Natural killer cell treated with Interleukin-12 subunit alpha and Interleukin-12 subunit beta and Interleukin-15 and Interleukin-18, amount 100 ng/mL, for 72 hours (primary cell): ENCODE data around the gene IL13. TPM values are rescaled to one million over a fixed set of nuclear protein-coding genes. Genes with fewer than 3 reads are reported as not detected.
A peak's percentile ranks its signal among the peaks of the same experiment; 100 is the strongest.

Experiments used
- ATAC-seq, 2 donors: fragments of 150-1000 bp; cut with Tn5 transposase in 1 of 2; sonication (Bioruptor Pico), chemical (Tn5 transposase) in 1 of 2; 2 replicates each; pipeline ENCODE4 v1.10.0; 2021
- DNase-seq: peaks from one replicate; pipeline ENCODE4 v3.0.0; 2022; ENCODE audit warnings: low spot score
- H3K27ac Mint-ChIP-seq, 2 donors: 1 replicate in 1 of 2; 2 replicates in 1 of 2; pipeline ENCODE4 v1.8.0; 2022; ENCODE audit warnings: mixed read lengths in 2 of 2, mild to moderate bottlenecking in 1 of 2, moderate library complexity in 1 of 2
- H3K27me3 Mint-ChIP-seq, 2 donors: 1 replicate in 1 of 2; 2 replicates in 1 of 2; pipeline ENCODE4 v1.8.0; 2022; ENCODE audit warnings: mixed read lengths in 2 of 2
- H3K36me3 Mint-ChIP-seq: one replicate; pipeline ENCODE4 v1.8.0; 2022; ENCODE audit warnings: mixed read lengths
- H3K4me1 Mint-ChIP-seq, 2 donors: 1 replicate in 1 of 2; 2 replicates in 1 of 2; pipeline ENCODE4 v1.8.0; 2022; ENCODE audit warnings: low read depth in 2 of 2, mixed read lengths in 2 of 2, mild to moderate bottlenecking in 1 of 2
- H3K4me3 Mint-ChIP-seq: one replicate; pipeline ENCODE4 v1.8.0; 2022; ENCODE audit warnings: mixed read lengths
- H3K9me3 Mint-ChIP-seq: 2 replicates; pipeline ENCODE4 v1.8.0; 2022; ENCODE audit warnings: mixed read lengths
- total RNA-seq, 2 donors: library from RNA; stranded (reverse); gene quantifications; one replicate each; pipeline ENCODE4 v1.2.3, GENCODE V29; 2022

IL13 gene
- total RNA-seq, 2 donors from 2014 or later, result 8.4 to 19.6 TPM

GRCh38 chr5:132669966-132670882 is 12.3 kb downstream of the IL13 start:
- DNase-seq (no peak), ATAC-seq (no peak)
- H3K4me1 Mint-ChIP-seq, result peaks cover 0 to 3% of the 10 kb centered on the region in 2 donors
- H3K9me3 Mint-ChIP-seq, result no peaks in the 10 kb centered on the region
- no peak overlapping the region for H3K4me3 Mint-ChIP-seq
- peaks cover 3 to 4% of the 10 kb centered on the region in 2 donors for H3K27me3 Mint-ChIP-seq
- peak overlapping the region in 1 of 2 donors; percentile 46 for H3K27ac Mint-ChIP-seq
- no peaks in the 10 kb centered on the region for H3K36me3 Mint-ChIP-seq

- H3K27ac Mint-ChIP-seq, result peak overlapping the region in 1 of 2 donors; percentile 46
- DNase-seq (no peak), ATAC-seq (no peak)
These were observed 13.0 kb downstream of the IL13 start for GRCh38 chr5:132671000-132671399.

GRCh38 chr5:132673488-132673887 is 15.5 kb downstream of the IL13 start:
- Mint-ChIP-seq H3K4me3 (no peak overlapping the region), H3K4me1 (peaks cover 5 to 12% of the 10 kb centered on the region in 2 donors), H3K9me3 (no peaks in the 10 kb centered on the region), H3K36me3 (no peaks in the 10 kb centered on the region), H3K27ac (peak overlapping the region in 1 of 2 donors; percentile 40), H3K27me3 (peaks cover 4 to 9% of the 10 kb centered on the region in 2 donors)
- ATAC-seq (no peak), DNase-seq (no peak)

More at GRCh38 chr5:132671000-132671399, 13.0 kb downstream of the IL13 start:
- Mint-ChIP-seq H3K9me3 (no peaks in the 10 kb centered on the region), H3K27me3 (peaks cover 3 to 4% of the 10 kb centered on the region in 2 donors), H3K4me1 (peaks cover 0 to 5% of the 10 kb centered on the region in 2 donors), H3K36me3 (no peaks in the 10 kb centered on the region), H3K4me3 (no peak overlapping the region)

- Mint-ChIP-seq H3K36me3 (no peaks in the 10 kb centered on the region), H3K27me3 (peaks cover 4 to 9% of the 10 kb centered on the region in 2 donors), H3K27ac (peak within 1 kb of the TSS; percentile 28 to 40), H3K4me1 (peaks cover 5 to 12% of the 10 kb centered on the region in 2 donors), H3K4me3 (peak within 1 kb of the TSS; percentile 49), H3K9me3 (no peaks in the 10 kb centered on the region)
- ATAC-seq (no peak), DNase-seq (no peak)
These were observed 16.1 kb downstream of the IL13 start, which contains the start of gene IL4 for GRCh38 chr5:132673939-132674630. Gene IL4 (plus strand): TSS chr5:132673989. CDS start chr5:132674051, 62 bp downstream.

GRCh38 chr5:132674671-132675506 is 16.9 kb downstream of the IL13 start:
- peak overlapping the region; percentile 49 for H3K4me3 Mint-ChIP-seq
- H3K9me3 Mint-ChIP-seq, result no peaks in the 10 kb centered on the region
- H3K36me3 Mint-ChIP-seq, result no peaks in the 10 kb centered on the region
- peaks cover 5 to 12% of the 10 kb centered on the region in 2 donors for H3K4me1 Mint-ChIP-seq
- H3K27me3 Mint-ChIP-seq, result peaks cover 4 to 9% of the 10 kb centered on the region in 2 donors
- DNase-seq (no peak), ATAC-seq (peak in 1 of 2 donors; percentile 54)
- H3K27ac Mint-ChIP-seq, result peak overlapping the region; percentile 28 to 40

GRCh38 chr5:132675936-132676689 is 18.1 kb downstream of the IL13 start:
- H3K9me3 Mint-ChIP-seq, result no peaks in the 10 kb centered on the region
- no peaks in the 10 kb centered on the region for H3K36me3 Mint-ChIP-seq
- ATAC-seq, result peak in 1 of 2 donors; percentile 48
- H3K27me3 Mint-ChIP-seq, result peaks cover 0 to 7% of the 10 kb centered on the region in 2 donors
- peak overlapping the region in 1 of 2 donors; percentile 6 for H3K27ac Mint-ChIP-seq
- peaks cover 9 to 12% of the 10 kb centered on the region in 2 donors for H3K4me1 Mint-ChIP-seq
- DNase-seq, result no peak
- H3K4me3 Mint-ChIP-seq, result peak overlapping the region; percentile 24

GRCh38 chr5:132677191-132677590 is 19.2 kb downstream of the IL13 start:
- Mint-ChIP-seq H3K36me3 (no peaks in the 10 kb centered on the region), H3K9me3 (no peaks in the 10 kb centered on the region)

GRCh38 chr5:132677682-132678400 is 19.9 kb downstream of the IL13 start:
- Mint-ChIP-seq H3K9me3 (no peaks in the 10 kb centered on the region), H3K27me3 (peaks cover 0 to 6% of the 10 kb centered on the region in 2 donors)

More at GRCh38 chr5:132677191-132677590, 19.2 kb downstream of the IL13 start:
- no peak for DNase-seq
- Mint-ChIP-seq H3K4me3 (no peak overlapping the region), H3K27ac (peak overlapping the region in 1 of 2 donors; percentile 6), H3K4me1 (peaks cover 10 to 11% of the 10 kb centered on the region in 2 donors), H3K27me3 (peaks cover 0 to 6% of the 10 kb centered on the region in 2 donors)
- no peak for ATAC-seq

GRCh38 chr5:132678735-132679134 is 20.8 kb downstream of the IL13 start:
- no peak for DNase-seq
- peaks cover 0 to 6% of the 10 kb centered on the region in 2 donors for H3K27me3 Mint-ChIP-seq
- H3K27ac Mint-ChIP-seq, result no peak overlapping the region
- peaks cover 10 to 11% of the 10 kb centered on the region in 2 donors for H3K4me1 Mint-ChIP-seq
- H3K4me3 Mint-ChIP-seq, result no peak overlapping the region
- H3K36me3 Mint-ChIP-seq, result no peaks in the 10 kb centered on the region
- no peak for ATAC-seq
- no peaks in the 10 kb centered on the region for H3K9me3 Mint-ChIP-seq

More at GRCh38 chr5:132677682-132678400, 19.9 kb downstream of the IL13 start:
- no peaks in the 10 kb centered on the region for H3K36me3 Mint-ChIP-seq
- peaks cover 10 to 11% of the 10 kb centered on the region in 2 donors for H3K4me1 Mint-ChIP-seq
- DNase-seq, result no peak
- H3K27ac Mint-ChIP-seq, result no peak overlapping the region
- no peak overlapping the region for H3K4me3 Mint-ChIP-seq
- no peak for ATAC-seq

GRCh38 chr5:132679166-132679565 is 21.2 kb downstream of the IL13 start:
- Mint-ChIP-seq H3K27ac (no peak overlapping the region), H3K4me1 (peaks cover 10 to 11% of the 10 kb centered on the region in 2 donors), H3K9me3 (no peaks in the 10 kb centered on the region), H3K4me3 (no peak overlapping the region), H3K27me3 (peaks cover 0 to 6% of the 10 kb centered on the region in 2 donors), H3K36me3 (no peaks in the 10 kb centered on the region)
- DNase-seq (no peak), ATAC-seq (no peak)

- Mint-ChIP-seq H3K36me3 (no peaks in the 10 kb centered on the region), H3K9me3 (no peaks in the 10 kb centered on the region), H3K4me3 (no peak overlapping the region), H3K27me3 (peaks cover 0 to 6% of the 10 kb centered on the region in 2 donors), H3K27ac (peak overlapping the region; percentile 9 to 21), H3K4me1 (peaks cover 12% of the 10 kb centered on the region in 2 donors)
- DNase-seq, result no peak
- ATAC-seq, result no peak
These were observed 21.9 kb downstream of the IL13 start for GRCh38 chr5:132679717-132680380.
